ENCODE data around the gene ST3GAL2. TPM values are rescaled to one million over a fixed set of nuclear protein-coding genes. Genes with fewer than 3 reads are reported as not detected.
"Not testable (repeated sequence)": the region's sequence is repeated elsewhere in the genome, so short reads cannot be mapped to it uniquely, and the experiment has no call there.

Gene ST3GAL2
- total RNA-seq, 1 experiment from 2014 or later: 9.7 TPM

GRCh38 chr16:70375636-70376611 is 63.0 kb downstream of the ST3GAL2 start:
- DNase-seq: no peak
- TF ChIP-seq CTCF (IDR thresholded peaks at IDR 0.05; ENCODE audit: unreplicated experiment): no peak
- Mint-ChIP-seq H3K27me3 (ENCODE audit: unreplicated experiment) (no peaks in the 10 kb centered on the region), H3K27ac (ENCODE audit: unreplicated experiment) (no peak overlapping the region), H3K9me3 (ENCODE audit: low read depth, unreplicated experiment) (no peaks in the 10 kb centered on the region), H3K36me3 (ENCODE audit: insufficient read depth, unreplicated experiment) (peaks cover 93% of the 10 kb centered on the region), H3K4me3 (ENCODE audit: low read depth, unreplicated experiment) (no peak overlapping the region), H3K4me1 (ENCODE audit: low read depth, unreplicated experiment) (no peaks in the 10 kb centered on the region)
- intact Hi-C loops (cut with micrococcal nuclease; ENCODE audit: unreplicated experiment): no loop called here
- CTCF ChIA-PET: interaction anchor here (0.6 kb wide), 1 partner anchor 154 kb away, joined by 3 read pairs; no protein-coding TSS in a partner anchor
- no TSS peak for BruUV-seq (replicated peaks)

- intact Hi-C loops (cut with micrococcal nuclease; ENCODE audit: unreplicated experiment): loop anchor here (5.0 kb wide), 1 partner anchor 278 kb away; no protein-coding TSS in a partner anchor
- BruUV-seq (replicated peaks): no TSS peak
- H3K27me3 Mint-ChIP-seq (ENCODE audit: unreplicated experiment): no peaks in the 10 kb centered on the region
- peak overlapping the region; percentile 28 for H3K27ac Mint-ChIP-seq (ENCODE audit: unreplicated experiment)
- no peak for DNase-seq
- CTCF ChIA-PET: interaction anchor here (0.6 kb wide), 2 partner anchors 9 to 111 kb away, joined by 4 read pairs; no protein-coding TSS in a partner anchor
- H3K9me3 Mint-ChIP-seq (ENCODE audit: low read depth, unreplicated experiment): no peaks in the 10 kb centered on the region
- peaks cover 93% of the 10 kb centered on the region for H3K36me3 Mint-ChIP-seq (ENCODE audit: insufficient read depth, unreplicated experiment)
- H3K4me3 Mint-ChIP-seq (ENCODE audit: low read depth, unreplicated experiment): no peak overlapping the region
- TF ChIP-seq CTCF (IDR thresholded peaks at IDR 0.05; ENCODE audit: unreplicated experiment): no peak
- H3K4me1 Mint-ChIP-seq (ENCODE audit: low read depth, unreplicated experiment): no peaks in the 10 kb centered on the region
Measured at GRCh38 chr16:70374213-70374612, 64.7 kb downstream of the ST3GAL2 start.

- no peak overlapping the region for H3K4me3 Mint-ChIP-seq (ENCODE audit: low read depth, unreplicated experiment)
- no peak for DNase-seq
- BruUV-seq (replicated peaks): TSS peak; percentile 66
- peaks cover 93% of the 10 kb centered on the region for H3K36me3 Mint-ChIP-seq (ENCODE audit: insufficient read depth, unreplicated experiment)
- H3K27ac Mint-ChIP-seq (ENCODE audit: unreplicated experiment): no peak overlapping the region
- no peaks in the 10 kb centered on the region for H3K4me1 Mint-ChIP-seq (ENCODE audit: low read depth, unreplicated experiment)
- intact Hi-C loops (cut with micrococcal nuclease; ENCODE audit: unreplicated experiment): loop anchor here (5.0 kb wide), 1 partner anchor 279 kb away; no protein-coding TSS in a partner anchor
- H3K27me3 Mint-ChIP-seq (ENCODE audit: unreplicated experiment): no peaks in the 10 kb centered on the region
- H3K9me3 Mint-ChIP-seq (ENCODE audit: low read depth, unreplicated experiment): no peaks in the 10 kb centered on the region
- CTCF ChIA-PET: interaction anchor here (0.6 to 1.4 kb wide), 3 partner anchors 8 to 112 kb away, joined by 4 to 5 read pairs (median 4); no protein-coding TSS in a partner anchor
- no peak for TF ChIP-seq CTCF (IDR thresholded peaks at IDR 0.05; ENCODE audit: unreplicated experiment)
Measured at GRCh38 chr16:70372921-70373728, 65.8 kb downstream of the ST3GAL2 start.

- no peak for DNase-seq
- no peak for TF ChIP-seq CTCF (IDR thresholded peaks at IDR 0.05; ENCODE audit: unreplicated experiment)
- CTCF ChIA-PET: no interaction called here
- H3K27ac Mint-ChIP-seq (ENCODE audit: unreplicated experiment): no peak overlapping the region
- no peaks in the 10 kb centered on the region for H3K27me3 Mint-ChIP-seq (ENCODE audit: unreplicated experiment)
- H3K4me3 Mint-ChIP-seq (ENCODE audit: low read depth, unreplicated experiment): no peak overlapping the region
- no peaks in the 10 kb centered on the region for H3K9me3 Mint-ChIP-seq (ENCODE audit: low read depth, unreplicated experiment)
- H3K4me1 Mint-ChIP-seq (ENCODE audit: low read depth, unreplicated experiment): no peaks in the 10 kb centered on the region
- BruUV-seq (replicated peaks): no TSS peak
- peaks cover 92% of the 10 kb centered on the region for H3K36me3 Mint-ChIP-seq (ENCODE audit: insufficient read depth, unreplicated experiment)
- intact Hi-C loops (cut with micrococcal nuclease; ENCODE audit: unreplicated experiment): loop anchor here (5.0 kb wide), 1 partner anchor 281 kb away; no protein-coding TSS in a partner anchor
Measured at GRCh38 chr16:70370924-70371323, 68.0 kb downstream of the ST3GAL2 start.

- BruUV-seq (replicated peaks); H3K4me3 Mint-ChIP-seq (ENCODE audit: low read depth, unreplicated experiment); H3K9me3 Mint-ChIP-seq (ENCODE audit: low read depth, unreplicated experiment); H3K4me1 Mint-ChIP-seq (ENCODE audit: low read depth, unreplicated experiment); H3K27me3 Mint-ChIP-seq (ENCODE audit: unreplicated experiment); H3K27ac Mint-ChIP-seq (ENCODE audit: unreplicated experiment): not testable (repeated sequence)
- CTCF ChIA-PET: interaction anchor here (0.7 to 2.6 kb wide), 5 partner anchors 10 to 284 kb away, joined by 3 to 9 read pairs (median 3); no protein-coding TSS in a partner anchor
- H3K36me3 Mint-ChIP-seq (ENCODE audit: insufficient read depth, unreplicated experiment): peaks cover 92% of the 10 kb centered on the region
- DNase-seq: peak; percentile 19
- intact Hi-C loops (cut with micrococcal nuclease; ENCODE audit: unreplicated experiment): loop anchor here (5.0 kb wide), 1 partner anchor 282 kb away; no protein-coding TSS in a partner anchor
Measured at GRCh38 chr16:70370145-70370544, 68.8 kb downstream of the ST3GAL2 start.
